Activated naive CD8-positive, alpha-beta T cell treated with anti-CD3 and anti-CD28 coated beads, Interleukin-2, amount 50 U/mL, for 16 hours (primary cell): ENCODE measurements around the gene POLD2.

Experiments used
- DNase-seq: peaks from one replicate; pipeline ENCODE4 v3.0.0-alpha.2; 2020; ENCODE audit warnings: low read depth, low spot score

Gene POLD2

DNA sequence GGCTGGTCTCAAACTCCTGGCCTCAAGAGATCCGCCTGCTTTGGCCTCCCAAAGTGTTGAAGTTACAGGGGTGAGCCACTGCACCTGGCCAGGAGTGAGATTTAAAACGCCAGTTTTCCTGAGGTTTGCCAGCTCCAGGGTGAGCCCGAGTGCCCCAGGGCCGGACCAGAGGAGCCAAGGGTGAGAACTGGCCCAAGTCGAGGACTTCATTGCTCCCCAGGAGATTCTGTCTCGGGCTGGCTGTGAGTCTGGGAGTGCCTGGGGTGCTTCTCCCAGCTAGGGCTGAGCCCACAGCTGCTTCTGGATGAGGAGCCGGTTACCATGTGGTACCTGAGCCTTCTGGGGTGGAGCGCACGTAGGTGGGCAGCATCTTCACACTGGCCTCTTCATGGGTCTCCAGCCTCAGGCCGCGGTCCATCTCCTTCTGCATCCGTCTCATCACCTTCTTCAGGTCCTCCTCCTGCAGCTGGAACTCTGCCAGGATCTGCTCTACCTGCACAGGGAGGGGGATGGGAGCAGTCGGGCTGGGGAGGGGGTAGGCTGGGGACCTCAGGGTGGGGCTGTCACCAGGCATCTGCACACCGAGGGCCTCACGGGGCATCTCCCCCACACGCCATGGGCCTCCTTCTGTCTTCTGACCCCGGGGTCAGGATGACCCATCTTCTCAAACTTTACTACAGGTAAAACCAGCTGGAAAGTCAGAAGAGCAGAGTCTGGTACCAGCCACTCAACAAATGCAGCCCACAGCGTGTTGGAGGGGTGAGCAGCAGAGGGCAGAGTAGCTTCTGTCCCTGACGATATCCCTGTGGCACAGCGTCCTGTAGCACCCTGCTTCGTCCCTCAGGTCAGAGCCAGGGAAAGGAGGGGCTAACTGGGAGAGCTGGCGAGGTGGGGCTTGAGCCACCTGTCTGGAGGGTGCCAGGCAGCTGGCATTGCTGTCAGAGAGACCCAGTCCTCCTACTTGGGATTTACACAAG is 29.9 kb upstream of the POLD2 start:
- no peak for DNase-seq

DNA sequence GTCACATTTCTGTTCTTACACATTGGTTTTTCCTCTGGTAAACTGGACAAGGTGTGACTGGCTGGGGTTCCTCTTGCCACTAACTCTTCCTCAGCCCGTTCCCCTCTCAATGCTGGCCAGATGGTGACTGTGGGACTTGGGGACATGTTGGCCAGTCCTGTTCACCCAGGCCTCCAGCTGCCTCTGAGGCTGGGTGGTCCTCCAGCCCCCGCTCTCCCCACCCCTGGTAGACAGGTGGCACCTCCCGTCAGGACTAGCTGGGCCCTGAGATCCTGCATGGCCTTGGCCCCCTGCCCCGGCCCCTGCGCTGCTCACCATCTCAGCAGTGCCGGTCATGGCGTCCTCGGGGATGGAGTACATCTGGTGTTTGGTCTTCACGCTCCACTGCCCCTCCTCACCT is 28.6 kb upstream of the POLD2 start:
- no peak for DNase-seq

- no peak for DNase-seq
Observed at GRCh38 chr7:44150966-44151941, 27.9 kb upstream of the POLD2 start.

GRCh38 chr7:44150466-44150832 is 27.1 kb upstream of the POLD2 start:
- DNase-seq = no peak

GRCh38 chr7:44149571-44150465 is 26.5 kb upstream of the POLD2 start:
- DNase-seq = no peak

GRCh38 chr7:44148961-44149536 is 25.7 kb upstream of the POLD2 start:
- DNase-seq = no peak

- DNase-seq = no peak
Observed at GRCh38 chr7:44148166-44148565, 24.8 kb upstream of the POLD2 start.

GRCh38 chr7:44147026-44147991 is 24.0 kb upstream of the POLD2 start:
- DNase-seq = no peak

DNA sequence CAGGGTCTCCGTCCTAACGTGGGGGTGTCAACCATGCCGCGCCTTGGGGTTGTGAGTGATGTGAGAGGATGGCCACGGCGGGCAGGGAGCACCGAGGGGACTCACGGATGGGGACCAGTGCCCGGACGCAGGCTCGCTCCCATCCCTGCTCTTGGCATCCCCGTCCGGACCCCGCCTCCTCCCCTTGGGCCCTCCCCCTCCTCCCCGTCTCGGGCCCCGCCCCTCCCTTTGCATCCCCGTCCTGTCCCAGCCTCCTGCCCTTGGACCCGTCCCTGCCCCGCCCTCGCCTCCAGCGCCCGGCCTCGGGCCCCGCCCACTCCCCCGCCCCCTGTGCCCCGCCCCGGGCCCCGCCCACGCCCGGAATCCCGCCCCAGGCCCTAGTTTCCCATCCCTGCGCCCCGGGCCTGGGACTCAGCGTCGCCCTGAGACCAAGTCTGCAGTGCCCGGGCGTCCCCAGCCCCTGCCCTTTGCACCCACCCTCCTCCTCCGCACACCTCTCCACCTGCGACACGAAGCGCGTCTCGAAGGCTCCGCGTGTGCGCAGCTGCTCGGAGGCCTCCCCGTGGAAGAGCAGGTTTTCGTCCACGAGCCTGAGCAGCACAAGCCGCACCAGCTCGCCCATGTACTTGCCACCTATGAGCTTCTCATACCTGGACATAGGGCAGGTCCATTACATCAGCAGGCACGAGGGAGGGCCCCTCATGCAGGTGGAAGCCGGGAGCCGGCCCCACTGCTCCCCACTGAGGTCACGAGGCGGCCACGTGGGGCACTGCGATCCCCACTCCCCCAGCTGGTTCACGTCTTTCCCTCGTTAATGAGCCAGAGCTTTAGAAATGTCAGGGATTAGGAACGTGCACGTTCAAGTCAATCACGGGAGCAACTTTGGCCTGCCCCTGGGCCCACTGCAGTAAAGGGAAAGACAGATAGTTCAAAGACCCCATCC is 22.9 kb upstream of the POLD2 start:
- peak; percentile 38 for DNase-seq

DNA sequence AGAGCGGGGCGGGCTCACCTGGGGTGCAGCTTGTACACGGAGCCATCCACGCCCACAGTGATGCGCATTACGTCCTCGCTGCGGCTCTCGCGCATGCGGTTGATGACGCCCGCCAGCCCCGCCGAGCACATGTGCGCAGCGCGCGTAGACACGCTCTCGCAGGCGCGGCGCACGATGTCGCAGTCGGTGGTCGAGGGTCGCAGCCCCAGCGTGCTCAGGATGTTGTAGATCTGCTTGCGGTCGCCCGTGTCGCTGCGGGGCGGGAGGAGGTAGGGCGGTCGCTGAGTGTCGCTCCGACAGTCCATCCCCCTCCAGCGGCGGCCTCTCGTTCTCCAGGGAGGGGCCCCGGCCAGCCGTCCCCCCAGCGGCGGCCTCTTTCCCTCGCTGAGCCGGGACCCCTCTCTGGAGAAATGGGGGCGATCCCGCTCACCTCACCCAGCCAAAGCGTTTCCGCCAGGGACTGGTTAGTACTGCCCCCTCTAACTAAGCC is 22.2 kb upstream of the POLD2 start:
- DNase-seq = peak; percentile 34

DNA sequence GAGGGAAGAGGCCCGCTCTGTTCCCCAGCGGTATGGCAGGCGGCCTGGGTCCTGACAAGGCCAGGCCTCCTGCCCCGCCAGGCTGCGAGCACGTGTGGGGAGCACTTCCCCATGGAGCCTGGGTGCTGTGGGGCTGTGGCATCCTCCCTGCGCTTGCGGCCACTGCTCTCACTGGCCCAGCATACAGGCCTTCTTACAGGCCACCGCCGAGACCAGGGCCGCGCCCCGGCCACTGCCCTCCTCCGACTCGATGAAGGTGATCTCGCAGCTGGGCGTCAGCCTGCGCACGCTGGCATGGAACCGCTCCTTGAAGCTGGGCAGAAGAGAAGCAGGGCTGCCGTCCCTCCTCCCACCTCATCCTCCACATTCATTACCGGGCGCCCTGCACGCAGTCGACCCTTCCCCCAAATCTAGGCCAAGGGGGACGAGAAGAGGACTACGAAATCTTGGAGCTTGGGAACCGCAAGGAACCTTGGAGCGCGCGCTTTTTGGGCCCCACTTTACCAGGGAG is 21.7 kb upstream of the POLD2 start:
- DNase-seq = no peak

DNA sequence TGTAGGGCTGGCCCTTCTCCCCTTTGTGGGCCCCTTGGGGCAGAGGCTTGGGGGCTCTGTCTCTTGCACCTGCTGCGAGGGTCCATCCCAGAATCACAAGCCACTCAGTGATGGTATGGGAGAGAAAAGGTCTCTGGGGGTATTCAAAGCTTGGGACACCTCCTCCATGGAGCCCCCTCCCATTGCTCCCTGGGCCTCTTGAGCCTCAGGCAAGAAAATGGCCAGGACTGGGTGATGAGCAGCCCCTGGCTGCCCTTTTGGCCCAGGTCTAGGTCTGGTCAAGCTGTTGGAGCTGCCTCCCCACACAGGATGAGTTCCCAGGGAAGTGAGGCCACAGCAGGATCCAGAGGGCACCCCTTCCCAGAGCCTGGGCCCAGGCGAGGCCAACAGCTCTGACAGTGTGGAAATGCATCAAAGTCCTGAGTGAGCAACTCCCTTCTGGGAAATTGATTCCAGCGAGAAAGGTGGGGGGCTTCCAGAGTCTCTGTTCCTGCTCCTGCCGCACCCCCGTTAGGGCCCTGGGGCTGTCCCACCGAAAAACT is 21.1 kb upstream of the POLD2 start:
- DNase-seq = no peak

- no peak for DNase-seq
Observed at GRCh38 chr7:44143646-44144250, 20.4 kb upstream of the POLD2 start.

- no peak for DNase-seq
Observed at GRCh38 chr7:44142028-44142427, 18.7 kb upstream of the POLD2 start.

GRCh38 chr7:44141221-44141850 is 18.0 kb upstream of the POLD2 start, which contains the start of gene MYL7:
MYL7 (minus strand) TSS chr7:44141332; CDS start chr7:44141305, 27 bp downstream.
- DNase-seq = no peak

DNA sequence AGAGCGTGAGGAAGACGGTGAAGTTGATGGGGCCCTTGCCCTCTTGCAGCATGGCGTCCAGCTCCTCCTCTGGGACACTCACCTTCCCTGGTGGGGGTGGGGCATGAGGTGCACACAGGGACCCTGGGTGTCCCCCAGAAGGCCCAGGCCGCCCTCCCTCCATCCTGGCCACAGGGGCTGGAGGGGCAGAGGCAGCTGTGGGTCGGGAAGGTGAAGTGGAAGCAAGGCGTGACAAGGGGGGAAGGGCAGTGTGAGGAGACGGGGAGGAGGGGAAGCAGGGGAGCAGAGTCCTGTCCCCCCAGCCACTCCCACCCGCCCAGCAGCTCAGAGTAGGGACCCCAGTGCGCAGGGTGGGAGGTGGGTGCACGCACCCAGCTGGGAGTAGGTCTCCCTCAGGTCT is 17.0 kb upstream of the POLD2 start:
- DNase-seq = no peak
